RWPE2 (cell line): ENCODE measurements around the gene SHC4.
"Not testable (repeated sequence)": the region's sequence is repeated elsewhere in the genome, so short reads cannot be mapped to it uniquely, and the experiment has no call there.

Experiments used
- ATAC-seq: fragments of 200-7000 bp; cut with Tn5 transposase; 3 replicates; pipeline ENCODE4 v1.9.1; 2021; ENCODE audit warnings: low read depth
- DNase-seq: peaks from one replicate; pipeline ENCODE4 v3.0.0-alpha.2; 2020; ENCODE audit warnings: low spot score
- H3K27ac ChIP-seq: fragments of 450-650 bp; 2 replicates; pipeline ENCODE4 v1.5.1; 2017; ENCODE audit warnings: mild to moderate bottlenecking; ENCODE audit not compliant: poor library complexity, severe bottlenecking
- H3K27me3 ChIP-seq: fragments of 250-450 bp; sonication (Bioruptor Pico); 2 replicates; pipeline ENCODE4 v1.5.1; 2021; ENCODE audit warnings: mild to moderate bottlenecking, moderate library complexity; ENCODE audit not compliant: insufficient read depth, poor library complexity, severe bottlenecking
- H3K36me3 ChIP-seq: fragments of 250-450 bp; sonication (Bioruptor Pico); 2 replicates; pipeline ENCODE4 v1.5.1; 2020; ENCODE audit warnings: low read depth, mild to moderate bottlenecking, moderate library complexity
- H3K4me1 ChIP-seq: fragments of 250-450 bp; sonication (Bioruptor Pico); 2 replicates; pipeline ENCODE4 v1.5.1; 2021; ENCODE audit warnings: mild to moderate bottlenecking, moderate library complexity; ENCODE audit not compliant: insufficient read depth, poor library complexity, severe bottlenecking
- H3K4me3 ChIP-seq: fragments of 250-450 bp; sonication (Bioruptor Pico); 2 replicates; pipeline ENCODE4 v1.5.1; 2021; ENCODE audit warnings: mild to moderate bottlenecking, moderate library complexity; ENCODE audit not compliant: severe bottlenecking
- H3K9me3 ChIP-seq: fragments of 250-450 bp; sonication (Bioruptor Pico); 2 replicates; pipeline ENCODE4 v1.5.1; 2021; ENCODE audit warnings: mild to moderate bottlenecking, moderate library complexity; ENCODE audit not compliant: severe bottlenecking
- CTCF ChIP-seq: fragments of 450-650 bp; IDR thresholded peaks from one replicate; pipeline ENCODE4 v1.5.1; 2017; ENCODE audit warnings: mild to moderate bottlenecking, moderate library complexity; ENCODE audit not compliant: poor library complexity, severe bottlenecking

SHC4 gene

DNA sequence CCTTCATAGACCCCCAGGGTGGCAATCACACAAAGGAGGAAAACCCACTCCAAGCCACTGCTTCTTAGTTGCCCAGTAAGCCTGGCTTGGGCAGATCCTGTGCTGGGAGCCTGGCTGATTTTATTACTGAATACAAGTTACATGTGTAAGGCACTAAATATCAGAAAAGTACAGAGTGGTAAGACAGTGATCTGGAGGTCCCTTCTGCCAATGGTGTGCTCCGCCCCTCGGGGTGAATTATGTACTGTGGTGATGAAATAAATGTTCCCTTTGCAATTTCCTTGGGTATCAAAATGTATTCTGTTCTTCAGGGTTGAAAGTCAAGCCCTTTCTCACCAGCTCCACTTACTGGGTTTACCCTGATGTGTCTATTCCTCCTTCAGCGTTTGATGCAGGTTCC, 47.0 kb downstream of the SHC4 start:
- Histone ChIP-seq H3K4me3 (no peak overlapping the region), H3K4me1 (peaks cover 10% of the 10 kb centered on the region), H3K9me3 (no peaks in the 10 kb centered on the region), H3K27ac (no peak overlapping the region), H3K36me3 (no peaks in the 10 kb centered on the region), H3K27me3 (no peaks in the 10 kb centered on the region)
- TF ChIP-seq CTCF: no peak
- ATAC-seq (no peak), DNase-seq (no peak)

- Histone ChIP-seq H3K4me1 (peaks cover 6% of the 10 kb centered on the region), H3K27ac (no peak overlapping the region), H3K27me3 (no peaks in the 10 kb centered on the region), H3K36me3 (no peaks in the 10 kb centered on the region), H3K9me3 (no peaks in the 10 kb centered on the region), H3K4me3 (no peak overlapping the region)
- DNase-seq: no peak
- no peak for ATAC-seq
- TF ChIP-seq CTCF: no peak
Measured at GRCh38 chr15:48915861-48916260, 47.9 kb downstream of the SHC4 start.

DNA sequence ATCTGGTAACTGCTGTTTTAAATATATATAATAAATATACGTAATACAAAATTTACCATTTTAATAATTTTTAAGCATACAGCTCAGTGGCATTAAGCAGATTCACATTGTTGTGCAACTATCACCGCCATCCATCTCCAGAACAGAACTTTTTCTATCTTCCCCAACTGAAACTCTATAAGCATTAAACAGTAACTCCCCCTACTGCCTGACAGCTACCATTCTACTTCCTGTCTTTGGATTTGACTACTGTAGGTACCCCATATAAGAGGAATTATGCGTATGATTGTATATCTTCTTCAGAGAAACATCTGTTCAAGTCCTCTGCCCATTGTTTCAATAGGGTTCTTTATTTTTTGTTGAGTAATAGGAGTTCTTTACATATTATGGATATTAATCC, 49.0 kb downstream of the SHC4 start:
- peak; percentile 25 for TF ChIP-seq CTCF
- Histone ChIP-seq H3K27ac (no peak overlapping the region), H3K4me3 (no peak overlapping the region), H3K9me3 (no peaks in the 10 kb centered on the region), H3K27me3 (no peaks in the 10 kb centered on the region), H3K4me1 (peaks cover 6% of the 10 kb centered on the region), H3K36me3 (no peaks in the 10 kb centered on the region)
- DNase-seq (no peak), ATAC-seq (no peak)

DNA sequence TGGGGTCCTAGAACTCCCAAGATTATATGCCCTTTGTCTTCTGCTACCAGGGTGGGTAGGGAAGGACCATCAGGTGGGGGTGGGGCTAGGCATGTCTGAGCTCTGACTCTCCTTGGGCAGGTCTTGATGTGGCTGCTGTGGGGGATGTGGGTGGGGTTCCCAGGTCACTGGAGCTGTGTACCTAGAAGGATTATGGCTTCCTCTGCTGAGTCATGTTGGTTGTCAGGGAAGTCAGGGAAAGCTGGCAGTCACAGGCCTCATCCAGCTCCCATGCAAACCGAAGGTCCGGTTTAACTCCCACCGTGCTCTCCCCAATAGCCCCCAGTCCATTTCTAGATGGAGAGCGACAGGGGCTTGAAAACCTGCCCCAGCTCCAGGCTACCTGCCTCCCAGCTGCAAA, 50.6 kb downstream of the SHC4 start:
- ATAC-seq: peak; percentile 71

DNA sequence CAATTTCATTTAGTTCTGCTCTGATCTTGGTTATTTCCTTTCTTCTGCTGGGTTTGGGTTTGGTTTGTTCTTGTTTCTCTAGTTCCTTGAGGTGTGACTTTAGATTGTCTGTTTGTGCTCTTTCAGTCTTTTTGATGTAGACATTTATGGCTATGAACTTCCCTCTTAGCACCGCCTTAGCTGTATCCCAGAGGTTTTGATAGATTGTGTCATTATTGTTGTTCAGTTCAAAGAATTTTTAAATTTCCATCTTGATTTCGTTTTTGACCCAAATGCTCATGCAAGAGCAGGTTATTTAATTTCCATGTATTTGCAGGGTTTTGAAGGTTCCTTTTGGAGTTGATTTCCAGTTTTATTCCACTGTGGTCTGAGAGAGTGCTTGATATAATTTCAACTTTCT, 53.2 kb downstream of the SHC4 start:
- not testable (repeated sequence) for H3K9me3 ChIP-seq, H3K4me3 ChIP-seq, H3K27me3 ChIP-seq, H3K4me1 ChIP-seq, DNase-seq, ATAC-seq, H3K36me3 ChIP-seq, H3K27ac ChIP-seq

More for the DNA sequence above, 50.6 kb downstream of the SHC4 start:
- H3K27me3 ChIP-seq: no peaks in the 10 kb centered on the region
- no peaks in the 10 kb centered on the region for H3K9me3 ChIP-seq
- H3K36me3 ChIP-seq: no peaks in the 10 kb centered on the region
- no peak overlapping the region for H3K4me3 ChIP-seq
- peaks cover 6% of the 10 kb centered on the region for H3K4me1 ChIP-seq
- no peak overlapping the region for H3K27ac ChIP-seq
- no peak for TF ChIP-seq CTCF
- no peak for DNase-seq

GRCh38 chr15:48909313-48909712, 54.4 kb downstream of the SHC4 start:
- H3K4me1 ChIP-seq, H3K4me3 ChIP-seq, DNase-seq, ATAC-seq, H3K27ac ChIP-seq, H3K36me3 ChIP-seq, H3K9me3 ChIP-seq, H3K27me3 ChIP-seq: not testable (repeated sequence)
